Measurements from ENCODE around the gene LRBA.

GRCh38 chr4:150971901-150972300 is 43.2 kb downstream of the LRBA start:
- TF ChIP-seq ZNF780A (CRISPR knock-in tag; IDR thresholded peaks at IDR 0.05) = no peak
- TF ChIP-seq SMAD3 (CRISPR knock-in tag; conservative IDR thresholded peaks at IDR 0.05) = no peak
- no peak for TF ChIP-seq MIER1 (IDR thresholded peaks at IDR 0.05; ENCODE audit: low read depth)

All from K562 (cell line).